Stimulated activated CD4-positive, alpha-beta T cell treated with anti-CD3 and anti-CD28 coated beads, Interleukin-4, amount 100 ng/mL, for 48 hours (primary cell): ENCODE data around the gene ST6GALNAC1.
"Not testable (repeated sequence)": the region's sequence is repeated elsewhere in the genome, so short reads cannot be mapped to it uniquely, and the experiment has no call there.

Experiments used
- DNase-seq, 2 donors: peaks; one replicate each; pipeline ENCODE4 v3.0.0-alpha.2; 2020; ENCODE audit warnings: low read depth in 2 of 2

ST6GALNAC1 gene

DNA sequence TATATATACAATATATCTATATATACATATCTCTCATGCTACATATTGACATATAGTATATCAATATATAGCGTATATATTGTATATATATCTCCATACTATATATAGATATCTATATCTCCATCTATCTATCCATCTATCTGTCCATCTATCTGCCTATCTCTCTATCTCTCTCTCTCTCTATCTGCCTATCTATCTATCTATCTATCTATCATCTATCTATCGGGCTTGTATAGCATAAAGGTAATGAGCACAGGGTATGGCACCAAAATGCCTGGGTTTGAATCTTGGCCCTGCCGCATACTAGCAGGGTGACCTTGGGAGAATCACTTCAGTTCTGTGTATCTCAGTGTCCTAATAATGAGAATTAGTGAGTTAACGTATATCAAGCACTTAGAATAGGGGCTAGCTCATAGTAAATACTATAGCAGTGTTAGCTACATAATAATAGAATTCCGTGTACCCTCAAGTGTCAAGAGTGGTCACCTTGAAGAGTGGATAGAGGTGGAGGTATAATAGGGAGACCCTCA, 1.5 kb downstream of the ST6GALNAC1 start:
- DNase-seq: no peak

DNA sequence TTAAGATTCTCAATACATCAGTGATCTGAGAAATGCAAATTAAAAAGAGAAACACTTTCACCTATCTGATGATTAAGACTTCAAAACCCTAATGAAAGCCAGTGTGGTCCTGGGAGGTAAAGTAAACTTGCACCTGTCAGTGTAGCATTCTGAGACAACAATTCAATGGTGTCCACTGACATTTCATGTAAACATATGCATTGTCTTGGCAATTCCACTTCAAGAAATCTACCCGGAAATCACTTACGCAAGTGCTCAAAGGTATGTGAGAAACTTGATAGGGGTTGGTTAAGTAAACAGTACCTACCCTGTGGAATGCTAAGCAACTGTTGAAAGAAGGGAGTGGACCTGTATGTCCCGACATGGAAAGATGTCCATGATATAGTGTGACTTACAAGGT, 2.1 kb downstream of the ST6GALNAC1 start:
- no peak for DNase-seq

DNA sequence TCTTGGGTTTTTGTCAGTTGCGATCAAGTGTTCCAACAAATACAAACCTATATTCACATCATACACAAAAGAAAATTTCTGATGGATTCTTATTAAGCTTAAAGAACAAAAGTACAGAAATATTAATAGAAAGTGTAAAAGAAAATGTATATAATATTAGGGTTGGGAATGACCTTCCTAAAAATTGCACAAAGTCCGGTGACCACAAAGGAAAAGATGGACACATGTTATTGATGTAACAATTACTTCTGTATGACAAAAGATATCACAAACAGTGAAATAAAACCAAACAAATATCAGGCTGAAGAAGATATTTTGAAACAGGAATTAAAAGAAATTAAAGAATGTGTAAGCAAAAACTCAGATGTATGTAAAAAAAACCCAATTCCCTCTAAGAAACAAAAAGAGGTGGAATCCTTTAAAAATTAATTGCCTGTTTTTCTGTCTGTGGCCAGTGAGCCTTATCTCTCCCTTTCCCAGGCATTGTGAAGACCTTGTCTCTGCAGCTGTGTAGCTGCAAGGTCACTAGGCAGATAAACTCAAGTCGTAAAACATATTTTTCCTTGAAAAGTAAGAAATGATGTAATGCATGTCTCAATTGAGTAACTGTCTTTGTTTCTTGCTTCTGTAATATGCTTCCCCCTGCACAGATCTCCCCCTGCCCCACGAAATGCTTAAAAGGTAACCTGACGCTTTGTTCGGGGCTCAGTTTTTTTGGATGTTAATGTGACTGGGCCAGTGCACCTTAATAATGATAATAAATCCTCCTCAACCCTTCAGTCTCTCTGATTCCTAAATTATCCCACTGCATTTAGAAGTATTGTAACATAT, 2.8 kb downstream of the ST6GALNAC1 start:
- DNase-seq: no peak

DNA sequence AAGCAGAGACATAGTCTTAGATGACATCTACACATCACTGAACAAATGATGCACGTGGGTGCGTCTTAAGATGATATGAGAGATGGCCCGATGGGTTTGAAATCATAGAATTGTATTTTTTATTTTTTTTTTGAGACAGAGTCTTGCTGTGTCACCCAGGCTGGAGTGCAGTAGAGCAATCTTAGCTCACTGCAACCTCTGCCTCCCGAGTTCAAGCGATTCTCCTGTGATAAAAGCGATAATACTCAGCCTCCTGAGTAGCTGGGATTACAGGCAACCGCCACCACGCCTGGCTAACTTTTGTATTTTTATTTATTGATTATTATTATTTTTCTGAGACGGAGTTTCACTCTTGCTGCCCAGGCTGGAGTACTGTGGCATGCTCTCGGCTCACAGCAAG, 5.3 kb downstream of the ST6GALNAC1 start:
- no peak for DNase-seq

DNA sequence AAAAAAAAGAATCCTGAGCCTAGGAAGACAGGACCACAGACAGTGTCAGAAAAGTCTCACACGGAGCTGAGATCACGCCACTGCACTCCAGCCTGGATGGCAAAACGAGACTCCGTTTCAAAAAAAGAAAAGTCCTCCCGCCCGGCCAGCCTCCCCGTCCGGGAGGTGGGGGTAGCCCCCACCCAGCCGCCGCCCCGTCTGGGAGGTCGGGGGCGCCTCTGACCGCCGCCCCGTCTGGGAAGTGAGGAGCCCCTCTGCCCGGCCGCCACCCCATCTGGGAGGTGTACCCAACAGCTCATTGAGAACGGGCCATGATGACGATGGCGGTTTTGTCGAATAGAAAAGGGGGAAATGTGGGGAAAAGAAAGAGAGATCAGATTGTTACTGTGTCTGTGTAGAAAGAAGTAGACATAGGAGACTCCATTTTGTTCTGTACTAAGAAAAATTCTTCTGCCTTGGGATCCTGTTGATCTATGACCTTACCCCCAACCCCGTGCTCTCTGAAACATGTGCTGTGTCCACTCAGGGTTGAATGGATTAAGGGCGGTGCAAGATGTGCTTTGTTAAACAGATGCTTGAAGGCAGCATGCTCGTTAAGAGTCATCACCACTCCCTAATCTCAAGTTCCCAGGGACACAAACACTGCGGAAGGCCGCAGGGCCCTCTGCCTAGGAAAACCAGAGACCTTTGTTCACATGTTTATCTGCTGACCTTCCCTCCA, 6.9 kb downstream of the ST6GALNAC1 start:
- DNase-seq: not testable (repeated sequence)

DNA sequence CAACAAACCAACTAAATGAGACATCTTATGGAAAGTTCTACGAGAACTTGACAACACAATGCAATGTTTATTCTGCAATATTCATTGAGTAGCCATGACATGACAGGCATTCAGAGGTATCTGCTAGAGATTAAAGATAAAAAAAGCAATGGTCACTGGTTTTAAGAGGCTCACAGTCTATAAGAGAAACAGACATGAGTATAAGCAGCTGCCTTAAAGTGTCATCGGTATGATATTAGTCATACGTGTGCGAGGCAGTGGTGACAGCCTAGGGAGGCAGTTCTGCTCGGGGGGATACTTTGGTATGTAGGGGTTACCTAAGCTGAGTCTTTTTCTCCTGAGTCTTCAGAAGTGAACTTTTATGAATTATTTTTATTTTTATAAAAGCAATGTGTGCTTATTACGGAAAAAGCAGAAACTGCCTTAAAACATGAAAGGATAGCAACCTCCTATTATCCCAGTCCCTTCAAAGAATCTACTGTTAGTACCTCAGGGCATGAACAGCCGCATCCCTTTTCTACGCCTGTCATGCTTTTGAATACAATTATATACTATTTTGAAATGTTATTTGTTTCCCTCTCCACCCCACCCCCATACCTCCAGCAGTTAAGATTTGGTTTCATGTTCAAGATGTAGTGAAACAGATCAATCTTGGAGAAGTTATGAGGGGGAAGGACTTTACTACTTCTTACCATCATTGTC, 7.7 kb downstream of the ST6GALNAC1 start:
- DNase-seq: no peak

DNA sequence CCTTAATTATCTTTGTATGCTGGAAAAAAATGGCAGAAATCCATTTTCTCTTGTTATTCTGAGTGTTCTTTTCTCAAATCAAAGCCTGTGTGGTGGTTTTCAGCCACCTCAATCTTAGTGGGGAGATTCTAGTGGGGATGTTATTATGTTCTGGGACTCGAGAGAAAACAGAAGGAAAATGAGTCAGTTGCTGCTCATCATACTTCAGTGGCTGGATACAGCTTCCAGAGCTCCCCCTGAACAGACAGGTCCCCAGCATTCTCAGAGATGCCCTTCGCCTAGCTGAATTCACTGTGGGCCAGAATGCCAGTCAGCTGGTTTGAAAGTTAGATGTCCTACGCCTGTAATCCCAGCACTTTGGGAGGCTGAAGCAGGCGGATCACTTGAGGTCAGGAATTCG, 8.5 kb downstream of the ST6GALNAC1 start:
- no peak for DNase-seq

DNA sequence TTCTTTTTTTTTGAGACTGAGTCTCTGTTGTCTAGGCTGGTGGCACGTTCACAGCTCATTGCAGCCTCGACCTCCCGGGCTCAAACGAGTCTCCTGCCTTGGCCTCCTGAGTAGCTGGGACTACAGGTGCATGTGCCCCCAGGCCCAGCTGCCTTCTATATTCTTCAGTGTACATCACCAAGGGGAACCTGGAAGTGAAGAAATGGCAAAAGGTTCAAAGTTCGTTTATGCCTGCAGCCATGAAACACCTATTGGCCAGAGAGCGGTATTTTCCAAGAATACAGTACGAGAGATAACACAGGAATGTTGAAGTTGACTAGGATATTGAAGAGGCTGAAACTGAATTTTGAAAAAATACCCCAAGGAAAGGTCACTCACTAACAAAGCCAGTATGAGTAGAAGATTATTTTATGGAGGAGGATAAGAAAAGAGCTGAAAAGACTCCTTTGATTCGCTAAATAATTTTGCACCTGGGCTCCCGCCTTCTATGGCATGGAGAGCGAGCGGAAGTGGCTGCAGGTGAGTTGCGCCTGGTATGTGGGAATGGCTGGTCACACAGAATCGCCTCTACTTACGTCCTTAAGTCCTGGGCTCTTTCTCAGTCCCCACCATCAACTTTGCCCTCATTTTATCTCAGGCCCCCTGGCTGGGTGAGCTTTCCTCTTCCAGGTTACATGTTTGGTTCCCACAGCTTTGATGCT, 9.8 kb downstream of the ST6GALNAC1 start:
- no peak for DNase-seq

DNA sequence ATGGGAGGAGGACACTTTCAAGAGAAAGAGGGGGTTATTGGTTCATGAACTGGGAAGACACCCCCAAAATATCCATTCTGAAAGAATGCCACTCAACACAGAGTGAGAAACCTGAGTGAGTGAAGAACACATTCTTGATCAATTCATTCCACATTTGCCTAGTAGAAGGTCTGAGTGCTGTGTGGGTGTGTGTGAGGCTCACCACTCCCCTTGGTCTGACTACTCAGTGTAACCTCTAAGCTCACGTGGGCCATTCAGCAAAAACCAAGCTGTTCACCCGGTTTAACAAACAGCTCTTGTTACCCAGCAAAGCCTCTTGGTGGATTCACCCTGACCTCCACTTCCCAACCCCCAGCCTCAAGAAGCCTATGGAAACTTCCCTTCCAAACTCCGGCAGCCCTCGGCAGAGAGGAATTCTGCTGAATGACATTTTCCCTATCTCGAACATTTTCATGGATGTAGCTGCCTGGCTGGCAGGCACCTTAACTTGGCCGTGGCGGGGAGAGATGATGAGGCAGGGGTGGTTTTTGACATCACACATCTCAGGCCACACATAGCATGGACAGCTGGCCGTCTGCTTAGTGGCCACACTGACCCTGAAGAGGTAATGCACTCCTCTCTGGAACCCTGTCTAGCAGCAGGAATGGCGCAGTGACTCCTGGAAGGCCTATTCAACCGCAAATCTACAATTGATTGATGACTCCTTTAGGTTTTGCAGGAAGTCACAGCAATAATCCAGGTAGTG, 11.6 kb downstream of the ST6GALNAC1 start:
- DNase-seq: no peak

DNA sequence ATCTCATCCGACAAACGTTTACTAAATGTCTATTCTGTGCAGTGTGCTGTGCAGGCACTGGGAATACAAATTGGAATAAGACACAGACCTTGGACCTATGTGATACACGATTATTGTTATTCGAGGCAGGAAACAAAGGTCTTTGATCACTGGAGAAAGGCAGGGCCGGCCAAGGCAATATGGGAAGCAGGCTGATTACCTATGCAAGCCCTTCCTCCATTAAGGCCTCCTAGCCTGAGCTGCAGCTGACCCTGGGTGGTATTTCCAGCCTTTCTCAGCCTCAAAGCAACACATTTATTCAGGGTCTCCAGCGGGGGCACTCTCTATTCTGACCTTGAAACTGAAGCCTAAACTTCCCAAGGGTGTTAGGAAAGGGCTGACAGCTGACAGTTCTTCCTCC, 13.4 kb downstream of the ST6GALNAC1 start:
- no peak for DNase-seq

DNA sequence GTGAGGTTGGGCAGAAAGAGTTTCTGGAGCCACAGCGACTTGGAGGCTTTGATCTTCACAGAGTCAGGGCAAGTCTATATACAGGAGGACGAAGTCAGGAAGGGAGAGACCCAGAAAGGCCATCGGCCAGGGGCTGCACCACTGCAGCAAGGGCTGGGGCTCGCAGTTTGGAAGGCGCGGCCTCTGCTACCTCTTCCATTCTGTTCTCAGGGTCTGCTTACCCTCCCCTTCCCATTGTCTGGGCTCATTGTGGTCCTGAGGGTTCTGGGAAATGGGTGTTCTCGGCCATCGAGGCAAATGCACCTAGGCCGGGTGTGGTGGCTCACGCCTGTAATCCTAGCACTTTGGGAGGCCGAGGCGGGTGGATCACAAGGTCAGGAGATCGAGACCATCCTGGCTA, 16.0 kb downstream of the ST6GALNAC1 start:
- DNase-seq: no peak

DNA sequence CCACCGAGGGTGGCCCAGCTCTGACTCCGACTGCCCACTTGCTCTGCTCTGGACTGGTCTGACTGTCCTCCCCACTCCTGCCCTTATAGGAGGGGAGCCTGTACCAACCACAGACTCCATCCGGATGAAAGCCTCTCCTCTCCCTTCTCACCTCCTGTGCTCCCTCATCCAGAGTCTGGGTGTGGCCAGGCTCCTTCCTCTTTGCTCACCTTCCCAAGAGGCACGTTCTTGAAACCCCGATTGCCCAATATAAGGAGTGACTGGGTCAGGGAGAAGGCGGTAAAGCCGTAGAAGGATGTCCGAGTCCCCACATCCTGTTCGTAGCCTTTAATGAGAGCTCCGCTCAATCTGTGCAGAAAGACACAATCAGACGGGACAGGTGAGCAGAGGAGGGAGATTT, 17.1 kb downstream of the ST6GALNAC1 start:
- DNase-seq: no peak

DNA sequence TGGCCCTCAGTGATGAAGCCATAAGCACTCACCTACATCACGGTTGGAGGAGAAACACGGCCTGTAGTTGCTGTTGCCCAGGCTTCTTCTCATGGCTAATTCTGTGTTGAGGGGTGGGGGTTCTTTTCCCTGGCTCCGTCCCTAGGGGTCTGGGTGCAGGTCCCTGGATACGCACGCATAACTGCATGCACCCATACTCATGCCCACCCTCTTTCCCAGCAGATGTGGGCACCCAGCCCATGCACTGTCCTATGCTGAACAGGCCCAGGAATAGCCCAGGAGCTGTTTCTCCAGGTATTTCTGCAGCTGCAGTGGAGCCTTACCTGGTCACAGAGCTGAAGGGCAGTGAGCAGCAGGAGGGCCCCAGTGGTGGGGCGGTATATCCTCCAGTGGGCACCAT, 18.1 kb downstream of the ST6GALNAC1 start:
- DNase-seq: no peak

DNA sequence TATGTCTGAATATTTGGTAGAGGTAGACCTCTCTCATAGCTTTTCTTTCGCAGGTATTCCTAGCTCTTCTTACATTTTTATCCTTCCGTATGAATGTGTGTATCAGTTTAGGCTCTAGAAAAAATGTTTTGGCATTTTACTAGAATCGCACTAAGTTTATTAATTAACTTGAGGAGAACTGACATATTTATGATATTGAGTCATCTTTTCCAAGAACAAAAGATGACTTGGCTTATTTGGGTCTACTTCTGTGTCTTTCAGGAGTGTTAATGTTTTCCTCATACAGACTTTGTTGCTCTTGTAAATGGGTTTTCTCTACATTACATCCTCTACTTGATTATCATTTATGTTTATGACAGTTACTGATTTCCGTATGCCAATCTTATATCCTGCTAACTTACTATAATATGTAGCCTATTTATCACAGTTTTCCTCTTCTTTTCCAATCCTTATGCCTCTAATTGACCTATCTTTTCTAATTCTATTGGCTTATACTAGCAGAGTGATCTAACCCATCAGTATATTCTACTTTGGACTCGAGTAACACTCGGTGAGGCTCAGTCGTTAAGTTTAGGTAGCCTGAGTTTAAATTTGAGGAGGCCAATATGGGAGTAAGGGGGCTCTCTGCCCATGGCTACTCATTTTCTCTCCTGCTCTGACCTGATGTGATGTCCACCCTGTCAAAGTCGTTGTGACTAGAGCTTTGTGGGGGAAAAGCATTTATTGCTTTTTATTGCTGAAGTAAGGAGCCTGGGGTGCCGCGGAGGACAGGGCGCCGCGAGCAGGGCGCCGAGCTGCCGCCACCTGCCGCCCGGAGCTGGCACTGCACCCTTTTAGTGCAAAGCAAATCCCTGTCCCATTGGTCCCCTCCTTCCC, 20.0 kb downstream of the ST6GALNAC1 start:
- peak; percentile 65 to 80 for DNase-seq

DNA sequence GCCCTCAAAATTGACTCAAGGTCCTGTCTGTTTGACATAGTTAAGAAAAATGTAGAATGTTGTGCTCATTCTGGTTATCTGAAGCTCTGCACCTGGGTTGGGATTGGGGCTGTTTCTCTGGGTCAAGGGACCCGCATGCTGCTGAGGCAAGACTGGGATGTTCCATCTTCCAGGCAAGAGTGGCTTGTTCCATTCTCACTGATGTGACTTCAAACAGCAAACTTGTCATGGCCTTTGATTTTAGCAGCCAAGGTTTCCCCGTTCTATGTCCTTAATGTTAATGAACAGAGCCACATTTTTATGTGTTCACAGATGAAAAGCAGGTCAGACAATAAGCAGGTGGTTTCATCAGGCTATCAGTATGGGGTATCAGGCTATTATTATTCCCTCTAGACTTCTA, 25.7 kb downstream of the ST6GALNAC1 start:
- DNase-seq: no peak

DNA sequence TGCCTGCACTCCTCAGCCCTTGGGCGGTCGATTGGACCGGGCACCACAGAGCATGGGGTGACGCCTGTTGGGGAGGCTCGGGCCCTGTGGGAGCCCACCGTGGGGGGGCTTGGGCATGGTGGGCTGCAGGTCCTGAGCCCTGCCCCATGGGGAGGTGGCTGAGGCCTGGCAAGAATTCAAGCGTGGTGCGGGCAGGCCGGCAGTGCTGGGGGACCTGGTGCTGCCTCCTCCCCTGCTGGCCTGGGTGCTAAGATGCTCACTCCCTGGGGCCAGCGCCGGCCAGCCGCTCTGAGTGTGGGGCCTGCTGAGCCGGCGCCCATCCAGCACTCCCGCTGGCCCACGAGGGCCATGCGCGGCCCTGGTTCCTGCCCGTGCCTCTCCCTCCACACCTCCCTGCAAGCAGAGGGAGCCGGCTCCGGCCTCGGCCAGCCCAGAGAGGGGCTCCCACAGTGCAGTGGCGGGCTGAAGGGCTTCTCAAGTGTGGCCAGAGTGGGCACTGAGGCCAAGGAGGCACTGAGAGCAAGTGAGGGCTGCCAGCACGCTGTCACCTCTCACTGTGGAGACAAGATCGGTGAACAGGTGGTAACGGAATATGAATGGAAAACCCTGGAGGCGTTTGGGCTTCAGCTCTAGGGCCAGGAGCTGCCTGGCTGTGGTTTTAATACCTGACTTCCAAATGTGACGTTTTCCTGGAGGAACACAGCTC, 28.5 kb downstream of the ST6GALNAC1 start:
- no peak for DNase-seq

DNA sequence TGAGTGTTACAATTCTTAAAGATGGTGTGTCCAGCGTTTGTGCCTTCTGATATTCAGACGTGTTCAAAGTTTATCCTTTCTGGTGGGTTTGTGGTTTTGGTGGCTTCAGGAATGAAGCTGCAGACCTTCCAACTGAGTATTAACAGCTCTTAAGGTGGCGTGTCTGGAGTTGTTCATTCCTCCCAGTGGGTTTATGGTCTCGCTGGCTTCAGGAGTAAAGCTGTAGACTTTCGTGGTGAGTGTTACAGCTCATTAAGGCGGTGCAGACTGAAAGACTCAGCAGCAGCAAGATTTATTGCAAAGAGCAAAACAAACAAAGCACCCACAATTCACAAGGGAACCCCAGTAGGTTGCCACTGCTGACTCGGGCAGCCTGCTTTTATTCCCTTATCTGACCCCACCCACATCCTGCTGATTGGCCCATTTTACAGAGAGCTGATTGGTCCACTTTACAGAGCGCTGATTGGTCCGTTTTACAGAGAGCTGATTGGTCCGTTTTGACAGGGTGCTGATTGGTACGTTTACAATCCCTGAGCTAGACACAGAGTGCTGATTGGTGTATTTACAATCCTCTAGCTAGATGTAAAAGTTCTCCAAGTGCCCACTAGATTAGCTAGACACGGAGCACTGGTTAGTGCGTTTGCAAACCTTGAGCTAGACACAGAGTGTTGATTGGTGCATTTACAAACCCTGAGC, 29.3 kb downstream of the ST6GALNAC1 start:
- not testable (repeated sequence) for DNase-seq

DNA sequence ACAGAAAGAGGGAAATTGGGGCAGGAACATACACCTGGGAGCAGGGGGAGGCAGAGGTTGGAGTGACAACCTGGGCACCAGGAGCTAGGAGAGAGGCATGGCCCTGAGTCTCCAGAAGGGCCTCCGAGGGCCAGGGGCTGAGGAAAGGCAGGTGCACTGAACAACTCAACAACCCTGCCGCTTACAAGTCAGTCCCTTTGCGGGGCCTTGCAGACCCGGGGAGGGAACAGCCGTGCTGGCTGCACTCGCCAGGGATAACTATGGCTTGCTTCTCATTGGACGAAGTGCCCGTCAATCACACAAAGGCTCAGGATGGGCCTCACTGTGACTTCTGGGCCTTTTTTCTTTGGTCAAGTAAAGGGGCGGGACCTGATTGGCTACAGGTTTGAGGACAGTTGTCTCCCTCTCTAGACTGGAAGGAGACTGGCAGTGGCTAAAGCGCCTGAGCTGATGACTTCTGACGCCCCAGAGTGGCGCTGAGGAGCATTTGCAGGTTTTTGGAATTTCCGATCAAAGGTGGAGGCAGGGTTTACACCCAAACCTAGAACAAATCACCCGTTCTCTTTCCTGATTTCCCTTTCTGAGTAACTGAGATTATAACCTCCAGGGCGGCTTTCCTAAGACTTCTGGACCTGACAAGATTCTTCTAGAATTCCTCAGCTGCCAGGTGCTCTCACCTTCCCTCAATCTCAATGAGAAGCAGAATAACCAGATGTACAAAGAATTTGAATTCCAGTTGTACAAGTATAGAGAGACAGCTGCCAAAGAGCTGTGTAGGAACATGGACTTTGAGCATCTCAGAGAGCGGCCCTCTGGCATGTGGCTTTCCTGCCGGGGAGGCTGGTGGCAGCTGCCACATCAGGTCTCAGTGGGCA, 30.3 kb downstream of the ST6GALNAC1 start:
- no peak for DNase-seq
